Measurements from ENCODE around the gene LRP4.
A peak's percentile ranks its signal among the peaks of the same experiment; 100 is the strongest.

Gene LRP4

DNA sequence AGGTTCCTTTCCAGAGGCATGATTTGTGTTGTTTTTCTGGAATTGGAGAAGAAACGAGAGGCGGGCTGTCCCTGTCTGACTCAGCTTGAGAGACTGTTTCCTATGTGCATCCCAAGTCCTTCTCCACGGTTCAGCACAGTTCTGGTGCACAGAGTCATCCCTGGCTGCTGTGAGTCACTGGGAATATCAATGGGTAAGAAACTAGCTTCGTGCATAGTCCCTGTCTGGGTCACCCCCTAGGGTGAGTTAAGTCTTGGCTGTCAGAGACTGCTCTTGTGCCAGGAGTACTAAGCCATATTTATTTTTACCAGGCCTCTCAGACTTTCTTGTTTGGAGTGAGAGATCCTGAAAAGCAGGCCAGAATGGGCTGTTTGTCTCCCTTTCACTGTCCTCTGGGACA lies 2.4 kb upstream of the LRP4 start:
- no peak for DNase-seq
- TF ChIP-seq, protein P1, sequence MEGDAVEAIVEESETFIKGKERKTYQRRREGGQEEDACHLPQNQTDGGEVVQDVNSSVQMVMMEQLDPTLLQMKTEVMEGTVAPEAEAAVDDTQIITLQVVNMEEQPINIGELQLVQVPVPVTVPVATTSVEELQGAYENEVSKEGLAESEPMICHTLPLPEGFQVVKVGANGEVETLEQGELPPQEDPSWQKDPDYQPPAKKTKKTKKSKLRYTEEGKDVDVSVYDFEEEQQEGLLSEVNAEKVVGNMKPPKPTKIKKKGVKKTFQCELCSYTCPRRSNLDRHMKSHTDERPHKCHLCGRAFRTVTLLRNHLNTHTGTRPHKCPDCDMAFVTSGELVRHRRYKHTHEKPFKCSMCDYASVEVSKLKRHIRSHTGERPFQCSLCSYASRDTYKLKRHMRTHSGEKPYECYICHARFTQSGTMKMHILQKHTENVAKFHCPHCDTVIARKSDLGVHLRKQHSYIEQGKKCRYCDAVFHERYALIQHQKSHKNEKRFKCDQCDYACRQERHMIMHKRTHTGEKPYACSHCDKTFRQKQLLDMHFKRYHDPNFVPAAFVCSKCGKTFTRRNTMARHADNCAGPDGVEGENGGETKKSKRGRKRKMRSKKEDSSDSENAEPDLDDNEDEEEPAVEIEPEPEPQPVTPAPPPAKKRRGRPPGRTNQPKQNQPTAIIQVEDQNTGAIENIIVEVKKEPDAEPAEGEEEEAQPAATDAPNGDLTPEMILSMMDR (IDR thresholded peaks at IDR 0.05; ENCODE audit: low read depth, low read length): no peak
- H3K27me3 ChIP-seq: peaks cover 15% of the 10 kb centered on the region

DNA sequence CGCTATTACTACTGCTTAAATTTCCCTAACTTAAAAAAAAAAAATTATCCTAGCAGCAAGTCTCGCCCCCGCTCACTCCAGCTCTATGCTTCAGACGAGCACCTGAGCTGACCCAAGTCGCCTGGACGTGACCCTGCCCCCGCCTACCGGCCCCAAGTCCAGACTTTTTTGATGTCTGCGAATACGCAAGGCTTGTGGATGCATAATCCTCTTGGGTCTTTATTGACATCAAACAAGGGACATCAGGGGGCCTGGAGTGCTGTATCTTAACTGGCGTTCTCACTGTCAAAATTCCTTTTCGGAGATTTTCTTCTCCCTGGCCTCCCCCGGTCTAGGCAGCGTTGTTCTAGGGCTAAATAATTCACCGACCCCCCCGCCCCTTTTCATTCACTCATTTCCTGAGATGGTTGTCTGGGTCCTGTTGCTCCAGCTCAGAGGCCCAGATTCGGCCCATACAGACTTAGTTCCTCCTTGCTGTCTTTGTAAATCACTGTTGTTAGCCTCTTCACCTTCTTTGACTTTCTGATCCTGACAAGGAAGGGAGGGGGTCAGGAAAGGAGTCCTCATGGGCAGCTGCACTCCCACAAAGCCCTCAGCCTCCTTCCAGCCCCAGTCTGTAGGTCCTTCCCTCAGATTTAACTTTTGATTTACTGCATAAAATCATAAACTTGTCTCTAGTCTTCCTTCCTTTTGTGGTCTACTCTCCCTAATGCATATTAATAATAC lies 601 bp upstream of the LRP4 start:
- H3K4me3 ChIP-seq (ENCODE audit: low read depth, low read length): peak overlapping the region; percentile 19; the same call in 1 of the 2 replicates
- H3K9me3 ChIP-seq: no peaks in the 10 kb centered on the region
- H3K4me1 ChIP-seq: no peaks in the 10 kb centered on the region
- peaks cover 15% of the 10 kb centered on the region for H3K27me3 ChIP-seq
- H3K36me3 ChIP-seq: no peaks in the 10 kb centered on the region
- TF ChIP-seq, protein P1 (IDR thresholded peaks at IDR 0.05; ENCODE audit: low read depth, low read length): no peak
- DNase-seq: no peak

More for the DNA sequence above, 2.4 kb upstream of the LRP4 start:
- no peaks in the 10 kb centered on the region for H3K4me1 ChIP-seq
- no peaks in the 10 kb centered on the region for H3K9me3 ChIP-seq
- H3K4me3 ChIP-seq (ENCODE audit: low read depth, low read length): no peak overlapping the region
- H3K36me3 ChIP-seq: no peaks in the 10 kb centered on the region

GRCh38 chr11:46917762-46918082 lies 628 bp downstream of the LRP4 start:
- no peak for DNase-seq
- H3K36me3 ChIP-seq: no peaks in the 10 kb centered on the region
- H3K4me3 ChIP-seq (ENCODE audit: low read depth, low read length): peak overlapping the region; percentile 57
- H3K4me1 ChIP-seq: no peaks in the 10 kb centered on the region
- TF ChIP-seq, protein P1 (IDR thresholded peaks at IDR 0.05; ENCODE audit: low read depth, low read length): no peak
- peaks cover 15% of the 10 kb centered on the region for H3K27me3 ChIP-seq
- no peaks in the 10 kb centered on the region for H3K9me3 ChIP-seq

- no peaks in the 10 kb centered on the region for H3K36me3 ChIP-seq
- no peaks in the 10 kb centered on the region for H3K9me3 ChIP-seq
- H3K4me3 ChIP-seq (ENCODE audit: low read depth, low read length): peak overlapping the region; percentile 57
- DNase-seq: no peak
- TF ChIP-seq, protein P1 (IDR thresholded peaks at IDR 0.05; ENCODE audit: low read depth, low read length): no peak
- H3K4me1 ChIP-seq: no peaks in the 10 kb centered on the region
- peaks cover 15% of the 10 kb centered on the region for H3K27me3 ChIP-seq
Measured at GRCh38 chr11:46917109-46917761, 1.1 kb downstream of the LRP4 start.

DNA sequence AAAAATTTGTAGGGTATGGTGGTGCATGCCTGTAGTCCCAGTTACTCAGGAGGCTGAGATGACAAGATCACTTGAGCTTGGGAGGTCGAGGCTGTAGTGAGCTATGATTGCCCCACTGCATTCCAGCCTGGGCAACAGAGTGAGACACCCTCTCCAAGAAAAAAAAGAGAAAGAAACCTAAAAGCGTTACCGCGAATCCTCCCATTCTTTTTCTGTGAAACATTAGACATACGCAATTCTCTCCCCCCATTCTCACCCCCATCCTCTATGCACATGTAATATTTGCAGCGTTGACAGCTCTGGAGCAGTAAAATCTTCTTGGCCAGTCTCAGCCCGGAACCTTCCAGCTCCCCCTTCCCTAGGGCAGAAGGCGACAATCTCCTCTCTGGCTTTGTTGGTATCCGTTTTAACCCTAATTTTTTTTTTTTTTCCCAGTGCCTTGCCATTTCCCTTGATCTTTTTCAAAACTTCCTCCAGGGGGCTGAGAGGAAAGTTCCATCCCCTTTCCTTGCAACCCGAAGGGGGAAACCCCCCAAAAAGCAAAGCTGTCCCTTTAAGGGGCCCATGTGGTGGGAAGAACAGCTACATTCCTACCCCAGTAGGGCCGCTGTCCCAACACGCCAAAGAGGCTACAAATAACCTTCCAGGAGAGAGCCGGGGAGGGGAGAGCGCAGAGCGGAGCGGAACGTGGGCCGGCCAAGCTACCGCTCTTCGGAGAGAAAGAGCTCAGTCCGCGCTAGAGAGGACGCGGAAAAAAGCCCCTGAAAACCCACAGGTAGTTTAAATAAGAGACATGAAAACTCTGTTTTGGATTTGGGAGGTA lies 1.9 kb downstream of the LRP4 start:
- H3K36me3 ChIP-seq: no peaks in the 10 kb centered on the region
- H3K9me3 ChIP-seq: no peaks in the 10 kb centered on the region
- DNase-seq: peak; percentile 27
- H3K4me1 ChIP-seq: no peaks in the 10 kb centered on the region
- peaks cover 15% of the 10 kb centered on the region for H3K27me3 ChIP-seq
- TF ChIP-seq, protein P1 (IDR thresholded peaks at IDR 0.05; ENCODE audit: low read depth, low read length): peak; percentile 20; the same call in 1 of the 2 replicates
- H3K4me3 ChIP-seq (ENCODE audit: low read depth, low read length): peak overlapping the region; percentile 57
